ENCODE data around the gene FKBP14. TPM values are rescaled to one million over a fixed set of nuclear protein-coding genes. Genes with fewer than 3 reads are reported as not detected.
"Not testable (repeated sequence)": the region's sequence is repeated elsewhere in the genome, so short reads cannot be mapped to it uniquely, and the experiment has no call there.

The FKBP14 gene
- total and polyA plus RNA-seq, 10 donors = 1.2 to 14.7 (median 8.8) TPM

- no peak for TF ChIP-seq POLR2A (IDR thresholded peaks at IDR 0.05)
- TF ChIP-seq POLR2AphosphoS5 (IDR thresholded peaks at IDR 0.05) = no peak
- TF ChIP-seq, protein P1, sequence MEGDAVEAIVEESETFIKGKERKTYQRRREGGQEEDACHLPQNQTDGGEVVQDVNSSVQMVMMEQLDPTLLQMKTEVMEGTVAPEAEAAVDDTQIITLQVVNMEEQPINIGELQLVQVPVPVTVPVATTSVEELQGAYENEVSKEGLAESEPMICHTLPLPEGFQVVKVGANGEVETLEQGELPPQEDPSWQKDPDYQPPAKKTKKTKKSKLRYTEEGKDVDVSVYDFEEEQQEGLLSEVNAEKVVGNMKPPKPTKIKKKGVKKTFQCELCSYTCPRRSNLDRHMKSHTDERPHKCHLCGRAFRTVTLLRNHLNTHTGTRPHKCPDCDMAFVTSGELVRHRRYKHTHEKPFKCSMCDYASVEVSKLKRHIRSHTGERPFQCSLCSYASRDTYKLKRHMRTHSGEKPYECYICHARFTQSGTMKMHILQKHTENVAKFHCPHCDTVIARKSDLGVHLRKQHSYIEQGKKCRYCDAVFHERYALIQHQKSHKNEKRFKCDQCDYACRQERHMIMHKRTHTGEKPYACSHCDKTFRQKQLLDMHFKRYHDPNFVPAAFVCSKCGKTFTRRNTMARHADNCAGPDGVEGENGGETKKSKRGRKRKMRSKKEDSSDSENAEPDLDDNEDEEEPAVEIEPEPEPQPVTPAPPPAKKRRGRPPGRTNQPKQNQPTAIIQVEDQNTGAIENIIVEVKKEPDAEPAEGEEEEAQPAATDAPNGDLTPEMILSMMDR (IDR thresholded peaks at IDR 0.05 in 8 of 11, conservative IDR thresholded peaks at IDR 0.05 in 3 of 11) = no peak
- Histone ChIP-seq H3K4me3 (no peak overlapping the region), H3K36me3 (peaks cover 0 to 6% (median 0%) of the 10 kb centered on the region in 6 donors), H3K27ac (no peak overlapping the region), H3K27me3 (replicated peaks in 1 of 7) (no peaks in the 10 kb centered on the region), H3K4me1 (peaks cover 0 to 5% (median 0%) of the 10 kb centered on the region in 6 donors), H3K9me3 (no peaks in the 10 kb centered on the region)
- DNase-seq = no peak
- intact Hi-C loops (cut with DNase I; ENCODE audit: low total_unique reads) = no loop called here
- WGBS, 5 donors = 71 to 81% (median 78%) methylated on average over 12 of the region's 12 CpGs
Measured at GRCh38 chr7:29968683-29969395, 57.7 kb downstream of the FKBP14 start.

DNA sequence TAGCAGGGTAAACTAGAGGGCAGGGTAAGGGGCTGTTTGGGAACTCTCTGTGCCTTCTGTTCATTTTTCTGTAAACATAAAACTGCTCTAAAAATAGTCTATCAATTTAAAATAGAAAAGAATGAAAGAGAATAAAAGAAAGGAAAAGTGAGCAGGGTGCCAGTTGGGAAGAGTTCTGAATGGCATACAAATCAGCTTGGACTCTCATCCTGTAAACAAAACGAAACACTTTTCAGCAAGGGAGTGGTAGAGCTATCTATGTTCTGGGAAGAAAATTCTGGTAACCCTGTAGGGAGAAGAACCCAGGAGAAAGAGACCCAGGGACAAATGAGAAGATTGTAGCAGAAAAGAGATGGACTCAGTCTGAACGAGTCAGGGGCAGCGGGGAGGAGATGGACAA, 61.5 kb downstream of the FKBP14 start:
- Histone ChIP-seq H3K4me1 (peaks cover 0 to 5% (median 0%) of the 10 kb centered on the region in 6 donors), H3K27me3 (replicated peaks in 1 of 7) (no peaks in the 10 kb centered on the region), H3K4me3 (no peak overlapping the region), H3K27ac (no peak overlapping the region), H3K36me3 (peaks cover 0 to 6% (median 0%) of the 10 kb centered on the region in 6 donors), H3K9me3 (no peaks in the 10 kb centered on the region)
- TF ChIP-seq, protein P1 (IDR thresholded peaks at IDR 0.05 in 8 of 11, conservative IDR thresholded peaks at IDR 0.05 in 3 of 11) = no peak
- TF ChIP-seq POLR2A (IDR thresholded peaks at IDR 0.05) (no peak), POLR2AphosphoS5 (IDR thresholded peaks at IDR 0.05) (no peak)
- DNase-seq = no peak
- intact Hi-C loops (cut with DNase I; ENCODE audit: low total_unique reads) = no loop called here
- 87 to 96% (median 89%) methylated on average over 3 of the region's 3 CpGs for WGBS, 5 donors

DNA sequence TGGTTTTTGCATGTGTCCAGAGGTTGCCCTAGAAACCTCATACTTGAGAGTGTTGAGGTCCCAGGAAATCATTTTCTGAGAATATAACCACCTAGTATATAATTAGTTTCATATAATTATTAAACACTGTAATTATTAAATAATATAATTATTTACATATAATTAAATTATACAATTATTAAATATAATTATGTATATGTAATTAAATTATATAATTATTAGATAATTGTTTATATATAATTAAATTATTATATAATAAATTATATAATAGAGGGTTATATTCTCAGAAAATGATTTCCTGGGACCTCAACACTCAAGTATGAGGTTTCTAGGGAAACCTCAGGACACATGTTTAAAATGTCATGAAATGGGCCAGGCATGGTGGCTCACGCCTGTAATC, 64.5 kb downstream of the FKBP14 start:
- H3K27me3 ChIP-seq (replicated peaks in 1 of 7) = no peaks in the 10 kb centered on the region
- TF ChIP-seq POLR2A (IDR thresholded peaks at IDR 0.05) = no peak
- no peak for TF ChIP-seq POLR2AphosphoS5 (IDR thresholded peaks at IDR 0.05)
- TF ChIP-seq, protein P1 (IDR thresholded peaks at IDR 0.05 in 8 of 11, conservative IDR thresholded peaks at IDR 0.05 in 3 of 11) = no peak
- H3K36me3 ChIP-seq = peaks cover 0 to 4% (median 0%) of the 10 kb centered on the region in 6 donors
- no peak overlapping the region for H3K4me3 ChIP-seq
- H3K9me3 ChIP-seq = no peaks in the 10 kb centered on the region
- no peak for DNase-seq
- peaks cover 0 to 6% (median 0%) of the 10 kb centered on the region in 6 donors for H3K4me1 ChIP-seq
- intact Hi-C loops (cut with DNase I; ENCODE audit: low total_unique reads) = no loop called here
- H3K27ac ChIP-seq = no peak overlapping the region
- WGBS, 5 donors = 91 to 100% (median 95%) methylated on average over 1 of the region's 1 CpG

DNA sequence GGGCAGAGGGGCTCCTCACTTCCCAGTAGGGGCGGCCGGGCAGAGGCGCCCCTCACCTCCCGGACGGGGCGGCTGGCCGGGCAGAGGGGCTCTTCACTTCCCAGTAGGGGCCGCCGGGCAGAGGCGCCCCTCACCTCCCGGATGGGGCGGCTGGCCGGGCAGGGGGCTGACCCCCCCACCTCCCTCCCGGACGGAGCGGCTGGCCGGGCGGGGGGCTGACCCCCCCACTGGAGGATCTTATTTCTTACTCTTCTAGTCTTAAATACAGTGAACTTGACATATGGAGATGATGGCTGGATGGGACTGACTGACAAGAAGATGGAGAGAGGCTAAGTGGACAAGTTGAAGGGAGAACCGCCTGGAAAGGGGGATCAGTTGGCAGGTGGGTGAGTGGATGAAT, 64.9 kb downstream of the FKBP14 start:
- 95 to 99% (median 96%) methylated on average over 6 to 19 of the region's 19 CpGs for WGBS, 5 donors
- DNase-seq = not testable (repeated sequence)

More for the DNA sequence above, 64.9 kb downstream of the FKBP14 start:
- H3K4me1 ChIP-seq; H3K4me3 ChIP-seq; H3K27me3 ChIP-seq (replicated peaks in 1 of 7); H3K9me3 ChIP-seq; intact Hi-C loops (cut with DNase I; ENCODE audit: low total_unique reads); H3K27ac ChIP-seq; H3K36me3 ChIP-seq: not testable (repeated sequence)

Other genes with a start within 250 kb of the FKBP14 start
- 1 to 10 TPM in 2 of 7 donors, under 1 TPM in 5; 0.17 to 1.5 (median 0.72) TPM for gene WIPF3, start 220.2 kb downstream of the FKBP14 start, total RNA-seq
- under 1 TPM; 0.57 to 0.61 (median 0.58) TPM for gene WIPF3, start 220.2 kb downstream of the FKBP14 start, polyA plus RNA-seq
- gene SCRN1, start 36.9 kb downstream of the FKBP14 start, total RNA-seq = 10 to 100 TPM; 14.4 to 27.8 (median 20.5) TPM
- gene SCRN1, start 36.9 kb downstream of the FKBP14 start, polyA plus RNA-seq = 10 to 100 TPM in 1 of 3 donors, 1 to 10 TPM in 2; 5.4 to 11.9 (median 6.4) TPM
- 10 to 100 TPM in 3 of 7 donors, 1 to 10 TPM in 4; 5.2 to 13.6 (median 9.6) TPM for gene PLEKHA8, start 1.7 kb upstream of the FKBP14 start, total RNA-seq
- gene PLEKHA8, start 1.7 kb upstream of the FKBP14 start, polyA plus RNA-seq = 1 to 10 TPM; 1.4 to 1.8 (median 1.7) TPM
- 10 to 100 TPM; 11.8 to 36.6 (median 17.0) TPM for gene MTURN, start 108.3 kb upstream of the FKBP14 start, total RNA-seq
- 1 to 10 TPM; 6.3 to 7.4 (median 6.5) TPM for gene MTURN, start 108.3 kb upstream of the FKBP14 start, polyA plus RNA-seq